ENCODE data around the gene ADGRG2. TPM values are rescaled to one million over a fixed set of nuclear protein-coding genes. Genes with fewer than 3 reads are reported as not detected.

ADGRG2 gene
- total and polyA plus RNA-seq, 2 of the 13 experiments (the other 11 are each of a cell fraction or from before 2014, with no cell fraction given): not detected

GRCh38 chrX:19070555-19070994, 51.7 kb downstream of the ADGRG2 start (continued):
- TF ChIP-seq ZNF235 (CRISPR knock-in tag; IDR thresholded peaks at IDR 0.05; ENCODE audit: borderline replicate concordance) (no peak), KAT8 (CRISPR knock-in tag; IDR thresholded peaks at IDR 0.05) (no peak), TEAD2 (CRISPR knock-in tag; IDR thresholded peaks at IDR 0.05) (no peak), FOXP1 (IDR thresholded peaks at IDR 0.05) (peak; percentile 32; the same call in 1 of the 2 replicates), FOXP1 (CRISPR knock-in tag; IDR thresholded peaks at IDR 0.05) (peak; percentile 53; the same call in 1 of the 2 replicates), SP5 (CRISPR knock-in tag; IDR thresholded peaks at IDR 0.05; ENCODE audit: borderline replicate concordance, low read depth) (no peak), ZNF740 (CRISPR knock-in tag; IDR thresholded peaks at IDR 0.05) (no peak), ZNF687 (CRISPR knock-in tag; IDR thresholded peaks at IDR 0.05) (no peak; the same call in 1 of the 2 replicates), ERF (CRISPR knock-in tag; IDR thresholded peaks at IDR 0.05) (no peak), ZNF781 (CRISPR knock-in tag; IDR thresholded peaks at IDR 0.05; ENCODE audit: borderline replicate concordance, not compliant biosample characterization) (no peak), MIER2 (CRISPR knock-in tag; IDR thresholded peaks at IDR 0.05) (no peak), ONECUT2 (CRISPR knock-in tag; IDR thresholded peaks at IDR 0.05) (no peak), ZNF30 (CRISPR knock-in tag; IDR thresholded peaks at IDR 0.05) (no peak), YEATS2 (CRISPR knock-in tag; IDR thresholded peaks at IDR 0.05; ENCODE audit: borderline replicate concordance) (no peak), GATAD2A (CRISPR knock-in tag; IDR thresholded peaks at IDR 0.05) (peak; percentile 48; the same call in 1 of the 2 replicates), DRAP1 (CRISPR knock-in tag; IDR thresholded peaks at IDR 0.05) (no peak), ZGPAT (CRISPR knock-in tag; IDR thresholded peaks at IDR 0.05) (no peak), ZNF709 (CRISPR knock-in tag; IDR thresholded peaks at IDR 0.05) (no peak), ZNF678 (CRISPR knock-in tag; IDR thresholded peaks at IDR 0.05) (no peak), PBX3 (CRISPR knock-in tag; IDR thresholded peaks at IDR 0.05; ENCODE audit: borderline replicate concordance) (no peak), ZNF615 (CRISPR knock-in tag; IDR thresholded peaks at IDR 0.05; ENCODE audit: borderline replicate concordance) (no peak), ZFP90 (CRISPR knock-in tag; IDR thresholded peaks at IDR 0.05; ENCODE audit: borderline replicate concordance) (no peak), ZNF558 (CRISPR knock-in tag; IDR thresholded peaks at IDR 0.05; ENCODE audit: borderline replicate concordance) (no peak), RORA (CRISPR knock-in tag; IDR thresholded peaks at IDR 0.05) (no peak), SPEN (CRISPR knock-in tag; IDR thresholded peaks at IDR 0.05; ENCODE audit: low read depth) (no peak), RELA (CRISPR knock-in tag; IDR thresholded peaks at IDR 0.05) (no peak), MAF1 (CRISPR knock-in tag; IDR thresholded peaks at IDR 0.05; ENCODE audit: borderline replicate concordance) (no peak)

All from HepG2 (cell line).